ENCODE results near the gene NCLN.

GRCh38 chr19:3211191-3211590 is 25.5 kb downstream of the NCLN start:
- TF ChIP-seq EZH2 (IDR thresholded peaks at IDR 0.05): no peak
- TF ChIP-seq FOXP2 (optimal IDR thresholded peaks at IDR 0.05; ENCODE audit: control extremely low read depth, extremely low read length, insufficient read depth): no peak
- TF ChIP-seq POLR2AphosphoS5 (IDR thresholded peaks at IDR 0.05; ENCODE audit: borderline replicate concordance, low read depth, low read length): no peak
